Activated T-cell treated with anti-CD3 and anti-CD28 coated beads for 4 hours (primary cell): ENCODE results near the gene STAU1.
"Not testable (repeated sequence)": the region's sequence is repeated elsewhere in the genome, so short reads cannot be mapped to it uniquely, and the experiment has no call there.

Source experiments
- DNase-seq: peaks from one replicate; pipeline ENCODE4 v3.0.0-alpha.2; 2020

Gene STAU1

GRCh38 chr20:49112596-49113274 lies 75.4 kb downstream of the STAU1 start:
- no peak for DNase-seq

- DNase-seq, result no peak
These were observed 77.1 kb downstream of the STAU1 start for GRCh38 chr20:49110767-49111694.

GRCh38 chr20:49106328-49106727 lies 81.8 kb downstream of the STAU1 start:
- no peak for DNase-seq

DNA sequence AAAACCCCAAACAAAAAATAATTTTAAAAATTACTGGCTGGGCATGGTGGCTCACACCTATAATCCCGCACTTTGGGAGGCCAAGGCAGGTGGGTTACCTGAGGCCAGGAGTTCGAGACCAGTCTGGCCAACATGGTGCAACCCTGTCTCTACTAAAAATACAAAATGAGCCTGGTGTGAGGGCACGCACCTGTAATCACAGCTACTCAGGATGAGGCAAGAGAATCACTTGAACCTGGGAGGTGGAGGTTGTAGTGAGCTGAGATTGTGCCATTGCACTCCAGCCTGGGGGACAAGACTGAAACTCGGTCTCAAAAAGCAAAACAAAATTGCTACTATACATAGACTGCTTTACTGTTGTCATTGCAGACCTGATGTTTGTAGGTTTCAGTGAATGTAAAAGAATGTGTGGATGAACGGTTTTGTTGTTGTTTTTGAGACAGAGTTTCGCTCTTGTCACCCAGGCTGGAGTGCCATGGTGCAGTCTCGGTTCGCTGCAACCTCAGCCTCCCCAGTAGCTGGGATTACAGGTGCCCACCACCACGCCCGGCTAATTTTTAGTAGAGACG lies 83.1 kb downstream of the STAU1 start:
- DNase-seq, result not testable (repeated sequence)

DNA sequence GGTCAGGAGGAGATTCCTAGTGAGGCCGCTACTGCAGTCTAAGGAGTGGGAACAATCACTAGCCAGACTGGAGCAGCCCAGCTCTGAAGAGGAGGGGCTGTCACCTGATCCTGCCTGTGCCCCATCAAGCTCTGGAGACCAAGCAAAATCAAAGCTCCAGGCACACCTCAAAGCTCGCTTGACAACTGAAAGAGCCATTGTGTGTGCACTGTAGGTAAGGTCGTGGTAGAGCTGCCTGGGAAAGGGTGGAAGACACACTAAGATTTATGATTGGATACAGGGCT lies 83.8 kb downstream of the STAU1 start:
- DNase-seq, result no peak

DNA sequence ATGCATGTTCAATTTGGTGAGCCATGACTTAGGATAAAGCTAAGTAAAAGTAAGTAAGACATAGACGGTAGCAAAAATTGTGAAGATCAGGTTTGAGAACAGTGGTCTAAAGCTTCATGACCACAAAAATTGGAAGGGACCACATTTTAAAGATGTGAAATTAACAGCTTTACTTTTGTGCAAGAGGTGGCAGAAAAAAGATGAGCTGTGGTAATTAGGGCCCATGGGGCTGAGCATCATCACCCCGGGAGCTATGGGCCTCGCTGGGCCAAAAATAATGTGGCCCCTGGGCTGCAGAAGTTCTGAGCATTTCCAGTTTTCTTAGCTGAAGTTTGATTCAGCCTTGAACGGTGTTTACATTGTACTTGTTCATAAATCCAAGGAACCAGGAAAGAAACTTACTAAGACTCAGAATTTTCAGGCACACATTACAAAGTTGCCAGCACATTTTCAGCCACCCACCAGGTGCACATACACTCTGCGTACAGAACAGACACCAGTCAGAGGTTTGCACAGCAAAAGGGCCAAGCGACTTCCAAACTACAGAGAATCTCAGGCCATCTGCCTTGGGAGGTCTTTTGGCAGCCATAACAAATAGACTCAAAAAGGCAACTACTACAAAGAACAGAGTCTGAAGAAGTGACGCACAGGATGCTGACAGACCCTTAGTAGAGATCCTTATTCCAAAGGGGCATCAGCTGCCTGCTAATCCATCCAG lies 84.3 kb downstream of the STAU1 start:
- no peak for DNase-seq

- DNase-seq, result no peak
These were observed 85.1 kb downstream of the STAU1 start for GRCh38 chr20:49103019-49103418.

DNA sequence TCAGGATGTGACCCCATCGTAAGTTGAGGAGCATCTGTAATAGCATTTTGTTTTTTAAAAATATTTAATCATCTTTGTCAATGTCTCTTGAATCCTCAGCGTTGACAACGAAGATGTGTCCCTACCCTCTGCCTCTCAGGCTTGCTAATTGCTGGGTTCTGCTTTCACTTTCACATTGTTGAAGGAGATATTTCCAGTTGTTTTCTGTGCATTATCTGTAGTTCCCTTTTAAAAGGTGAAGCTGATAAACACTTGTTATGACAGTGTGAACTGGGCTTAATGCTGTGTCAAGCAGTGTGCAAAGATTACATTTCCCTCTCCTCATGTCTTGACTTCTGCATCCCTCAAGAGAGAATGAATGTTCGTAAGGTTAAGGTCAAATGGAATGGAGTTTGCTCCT lies 87.2 kb downstream of the STAU1 start:
- no peak for DNase-seq

GRCh38 chr20:49100292-49100691 lies 87.8 kb downstream of the STAU1 start:
- DNase-seq, result not testable (repeated sequence)

- no peak for DNase-seq
These were observed 89.1 kb downstream of the STAU1 start for GRCh38 chr20:49099011-49099410.

DNA sequence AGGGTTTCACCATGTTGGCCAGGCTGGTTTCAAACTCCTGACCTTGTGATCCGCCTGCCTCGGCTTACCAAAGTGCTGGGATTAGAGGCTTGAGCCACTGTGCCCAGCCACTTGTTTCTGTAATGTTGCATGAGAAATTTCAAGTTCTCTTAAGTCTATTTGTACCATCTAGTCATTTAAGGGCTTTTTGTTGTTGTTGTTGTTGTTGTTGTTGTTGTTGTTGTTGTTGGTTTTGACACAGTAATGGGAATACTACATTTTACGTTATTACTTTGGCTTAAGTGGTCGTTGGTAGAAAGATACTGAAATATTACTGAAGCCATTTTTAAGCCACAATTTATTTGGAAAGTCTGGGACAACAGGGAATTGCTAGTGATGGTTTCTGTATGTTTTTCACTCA lies 90.0 kb downstream of the STAU1 start:
- no peak for DNase-seq

- no peak for DNase-seq
These were observed 91.0 kb downstream of the STAU1 start for GRCh38 chr20:49097159-49097558.

DNA sequence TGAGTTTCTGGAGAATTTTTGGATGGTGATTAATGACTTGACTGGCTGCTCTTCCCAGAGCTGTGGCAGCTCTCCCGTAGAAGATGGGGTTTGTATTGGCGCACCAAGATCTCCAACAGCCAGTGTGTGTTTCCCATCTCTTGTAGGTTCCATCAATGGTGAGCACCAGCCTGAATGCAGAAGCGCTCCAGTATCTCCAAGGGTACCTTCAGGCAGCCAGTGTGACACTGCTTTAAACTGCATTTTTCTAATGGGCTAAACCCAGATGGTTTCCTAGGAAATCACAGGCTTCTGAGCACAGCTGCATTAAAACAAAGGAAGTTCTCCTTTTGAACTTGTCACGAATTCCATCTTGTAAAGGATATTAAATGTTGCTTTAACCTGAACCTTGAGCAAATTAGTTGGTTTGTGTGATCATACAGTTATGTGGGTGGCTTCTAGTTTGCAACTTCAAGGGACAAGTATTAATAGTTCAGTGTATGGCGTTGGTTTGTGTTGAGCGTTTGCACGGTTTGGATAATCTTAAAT lies 91.9 kb downstream of the STAU1 start:
- no peak for DNase-seq

- no peak for DNase-seq
These were observed 96.4 kb downstream of the STAU1 start for GRCh38 chr20:49091762-49092161.

- DNase-seq, result no peak
These were observed 97.0 kb downstream of the STAU1 start for GRCh38 chr20:49091104-49091503.

DNA sequence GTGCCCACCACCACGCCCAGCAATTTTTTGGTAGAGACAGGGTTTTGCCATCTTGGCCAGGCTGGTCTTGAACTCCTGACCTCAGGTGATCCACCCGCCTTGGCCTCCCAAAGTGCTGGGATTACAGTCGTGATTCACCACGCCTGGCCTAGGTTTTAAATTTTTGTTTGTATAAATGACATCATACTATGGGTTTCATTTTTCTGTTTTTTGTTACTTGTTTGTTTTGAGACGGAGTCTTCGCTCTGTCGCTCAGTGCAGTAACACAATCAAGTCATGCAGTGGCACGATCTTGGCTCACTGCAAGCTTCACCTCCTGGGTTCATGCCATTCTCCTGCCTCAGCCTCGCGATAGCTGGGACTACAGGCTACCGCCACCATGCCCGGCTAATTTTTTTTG lies 105.8 kb downstream of the STAU1 start:
- not testable (repeated sequence) for DNase-seq

- DNase-seq, result no peak
These were observed 109.8 kb downstream of the STAU1 start for GRCh38 chr20:49078310-49078709.

DNA sequence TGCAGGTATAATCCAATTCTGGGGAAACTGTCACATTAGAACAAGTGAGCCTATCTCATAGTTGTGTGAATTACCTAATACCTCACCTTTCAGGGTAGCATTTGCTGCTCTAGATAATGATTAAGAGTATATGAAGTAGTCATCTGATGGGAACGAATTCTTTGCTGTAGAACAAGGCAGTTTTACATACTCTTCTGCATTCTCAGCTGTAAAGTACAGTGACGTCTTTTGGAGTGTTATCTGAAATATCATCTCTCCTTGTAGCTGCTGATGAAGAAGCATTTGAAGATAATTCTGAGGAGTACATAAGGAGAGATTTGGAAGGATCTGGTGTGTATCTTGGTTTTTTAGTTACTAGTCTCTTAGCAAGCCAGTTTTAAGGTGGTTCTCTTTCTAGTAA lies 113.6 kb downstream of the STAU1 start:
- no peak for DNase-seq
